WTC11 (cell line): ENCODE data around the gene MCM10.

ENCODE experiments used
- CREB1 ChIP-seq: sonication (generic); formaldehyde crosslinking; IDR thresholded peaks from 2 replicates; pipeline ENCODE4 v1.8.0; 2023; ENCODE audit warnings: mild to moderate bottlenecking, missing genetic modification reagents
- CREM ChIP-seq: sonication (generic); formaldehyde crosslinking; IDR thresholded peaks from 2 replicates; pipeline ENCODE4 v1.8.1; 2022; ENCODE audit warnings: mild to moderate bottlenecking, missing genetic modification reagents, moderate library complexity
- TF ChIP-seq, protein P1 (sequence below): fragments of 200-600 bp; IDR thresholded peaks from 2 replicates; pipeline ENCODE4 v1.8.0; 2022; ENCODE audit warnings: antibody characterized with exemption
- TF ChIP-seq, protein P2 (sequence below): sonication (generic); formaldehyde crosslinking; IDR thresholded peaks from 2 replicates; pipeline ENCODE4 v1.8.0; 2022; ENCODE audit warnings: mild to moderate bottlenecking, missing genetic modification reagents
- TF ChIP-seq, protein P3 (sequence below): sonication (generic); formaldehyde crosslinking; conservative IDR thresholded peaks from 2 replicates; pipeline ENCODE4 v1.8.1; 2022; ENCODE audit warnings: mild to moderate bottlenecking, missing genetic modification reagents

DNA sequence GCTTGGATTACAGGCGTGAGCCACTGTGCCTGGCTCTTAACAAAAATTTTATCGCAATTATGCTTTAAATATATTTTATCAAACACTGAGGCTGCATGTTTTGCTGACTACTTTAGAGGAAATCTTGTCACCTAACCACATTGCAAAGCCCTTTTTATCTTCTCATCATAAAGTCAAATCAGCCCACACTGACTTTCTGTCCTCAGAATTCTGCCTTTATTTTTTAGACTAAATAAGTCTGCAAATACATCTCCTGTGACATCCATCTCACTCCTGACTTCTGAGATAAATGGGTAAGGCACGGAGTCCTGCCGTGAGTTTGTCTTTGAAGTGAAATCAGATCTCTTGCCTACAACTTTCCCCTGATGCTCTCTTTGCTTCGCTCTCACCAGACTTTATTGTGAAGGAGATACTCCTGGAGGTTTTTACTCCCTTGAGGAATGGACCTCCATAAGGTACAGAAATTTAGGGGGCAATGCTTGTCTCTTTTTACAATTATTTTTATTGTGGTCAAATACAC is 96.3 kb downstream of the MCM10 start:
- TF ChIP-seq, protein P1, sequence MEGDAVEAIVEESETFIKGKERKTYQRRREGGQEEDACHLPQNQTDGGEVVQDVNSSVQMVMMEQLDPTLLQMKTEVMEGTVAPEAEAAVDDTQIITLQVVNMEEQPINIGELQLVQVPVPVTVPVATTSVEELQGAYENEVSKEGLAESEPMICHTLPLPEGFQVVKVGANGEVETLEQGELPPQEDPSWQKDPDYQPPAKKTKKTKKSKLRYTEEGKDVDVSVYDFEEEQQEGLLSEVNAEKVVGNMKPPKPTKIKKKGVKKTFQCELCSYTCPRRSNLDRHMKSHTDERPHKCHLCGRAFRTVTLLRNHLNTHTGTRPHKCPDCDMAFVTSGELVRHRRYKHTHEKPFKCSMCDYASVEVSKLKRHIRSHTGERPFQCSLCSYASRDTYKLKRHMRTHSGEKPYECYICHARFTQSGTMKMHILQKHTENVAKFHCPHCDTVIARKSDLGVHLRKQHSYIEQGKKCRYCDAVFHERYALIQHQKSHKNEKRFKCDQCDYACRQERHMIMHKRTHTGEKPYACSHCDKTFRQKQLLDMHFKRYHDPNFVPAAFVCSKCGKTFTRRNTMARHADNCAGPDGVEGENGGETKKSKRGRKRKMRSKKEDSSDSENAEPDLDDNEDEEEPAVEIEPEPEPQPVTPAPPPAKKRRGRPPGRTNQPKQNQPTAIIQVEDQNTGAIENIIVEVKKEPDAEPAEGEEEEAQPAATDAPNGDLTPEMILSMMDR = no peak
- TF ChIP-seq CREM (CRISPR knock-in tag) (no peak), CREB1 (CRISPR knock-in tag) (no peak)
- TF ChIP-seq, protein P2, sequence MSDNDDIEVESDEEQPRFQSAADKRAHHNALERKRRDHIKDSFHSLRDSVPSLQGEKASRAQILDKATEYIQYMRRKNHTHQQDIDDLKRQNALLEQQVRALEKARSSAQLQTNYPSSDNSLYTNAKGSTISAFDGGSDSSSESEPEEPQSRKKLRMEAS (CRISPR knock-in tag) = no peak
- TF ChIP-seq, protein P3, sequence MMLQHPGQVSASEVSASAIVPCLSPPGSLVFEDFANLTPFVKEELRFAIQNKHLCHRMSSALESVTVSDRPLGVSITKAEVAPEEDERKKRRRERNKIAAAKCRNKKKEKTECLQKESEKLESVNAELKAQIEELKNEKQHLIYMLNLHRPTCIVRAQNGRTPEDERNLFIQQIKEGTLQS (CRISPR knock-in tag) = no peak
